CD4-positive, alpha-beta T cell (primary cell): ENCODE measurements around the gene KRTDAP. TPM values are rescaled to one million over a fixed set of nuclear protein-coding genes. Genes with fewer than 3 reads are reported as not detected.
A peak's percentile ranks its signal among the peaks of the same experiment; 100 is the strongest.

Experiments used
- ATAC-seq: fragments of 200-7000 bp; cut with Tn5 transposase; one replicate; pipeline ENCODE4 v1.10.0; 2022; ENCODE audit warnings: mild to moderate bottlenecking; ENCODE audit not compliant: poor library complexity
- CTCF ChIA-PET: fragments of 350-600 bp; sonication (Branson Sonifier 250); formaldehyde crosslinking; loops from one replicate; lab custom pipeline; 2021; ENCODE audit warnings: antibody characterized with exemption, inconsistent platforms; lab: Charles Lee
- POLR2A ChIA-PET: fragments of 350-600 bp; sonication (Branson Sonifier 250); formaldehyde crosslinking; loops from one replicate; lab custom pipeline; 2021; ENCODE audit warnings: antibody characterized with exemption, inconsistent platforms; lab: Charles Lee
- DNase-seq, 14 experiments: peaks; one replicate each; pipeline ENCODE4 v3.0.0-alpha.2; 2013 to 2020; ENCODE audit warnings: mixed read lengths in 2 of 14
- H3K27ac ChIP-seq, 2 donors: one replicate each; pipeline versions ENCODE4 v1.5.1 to v1.7.0; 2013; ENCODE audit warnings: low read length in 2 of 2, low read depth in 1 of 2, mild to moderate bottlenecking in 1 of 2
- H3K27me3 ChIP-seq, 2 experiments: 1 replicate in 1 of 2; 2 replicates in 1 of 2; pipeline versions ENCODE4 v1.6.1 to v1.7.0; 2013; ENCODE audit warnings: low read length in 2 of 2, control low read depth in 1 of 2, mild to moderate bottlenecking in 1 of 2, moderate library complexity in 1 of 2; ENCODE audit not compliant: insufficient read depth in 2 of 2, control insufficient read depth in 1 of 2
- H3K36me3 ChIP-seq: one replicate; pipeline ENCODE4 v1.6.1; 2013; ENCODE audit warnings: low read length, control low read depth; ENCODE audit not compliant: insufficient read depth
- H3K4me1 ChIP-seq: one replicate; pipeline ENCODE4 v1.6.1; 2013; ENCODE audit warnings: low read length, control low read depth; ENCODE audit not compliant: insufficient read depth
- H3K4me3 ChIP-seq: one replicate; pipeline ENCODE4 v1.5.1; 2013; ENCODE audit warnings: mild to moderate bottlenecking, low read length, moderate library complexity
- H3K9me3 ChIP-seq, 2 experiments: 1 replicate in 1 of 2; 2 replicates in 1 of 2; pipeline versions ENCODE4 v1.6.1 to v1.7.0; 2013; ENCODE audit warnings: low read length in 2 of 2, mild to moderate bottlenecking in 2 of 2, control low read depth in 1 of 2, moderate library complexity in 1 of 2; ENCODE audit not compliant: control insufficient read depth in 1 of 2, insufficient read depth in 1 of 2
- H3K27ac Mint-ChIP-seq: one replicate; pipeline ENCODE4 v1.8.0; 2020; ENCODE audit warnings: mixed read lengths
- H3K27me3 Mint-ChIP-seq: one replicate; pipeline ENCODE4 v1.8.0; 2021; ENCODE audit warnings: mixed read lengths
- H3K36me3 Mint-ChIP-seq: one replicate; pipeline ENCODE4 v1.8.0; 2021; ENCODE audit warnings: low read depth, mixed read lengths
- H3K4me1 Mint-ChIP-seq: one replicate; pipeline ENCODE4 v1.8.0; 2021; ENCODE audit warnings: low read depth, mixed read lengths
- H3K4me3 Mint-ChIP-seq: one replicate; pipeline ENCODE4 v1.8.0; 2020; ENCODE audit warnings: mild to moderate bottlenecking, mixed read lengths
- H3K9me3 Mint-ChIP-seq: one replicate; pipeline ENCODE4 v1.8.0; 2020; ENCODE audit warnings: mixed read lengths
- intact Hi-C, 2 experiments: fragments of 100-400 bp; cut with DNase I in 1 of 2; cut with micrococcal nuclease in 1 of 2; formaldehyde crosslinking; loops; one replicate each; pipeline versions ENCODE4 v1.15.1 to v1.9.0; 2023 to 2025; cut with DNase I, micrococcal nuclease
- total RNA-seq, 174 experiments: library from RNA in 2 of 174; stranded (reverse) in 2 of 174; gene quantifications; one replicate each; pipeline ENCODE4 v1.2.3 and lab custom pipeline; 2021 to 2026
- TF ChIP-seq, protein P1 (sequence below): fragments of 200-600 bp; IDR thresholded peaks from one replicate; pipeline ENCODE4 v1.8.0; 2022; ENCODE audit warnings: antibody characterized with exemption, mild to moderate bottlenecking

The KRTDAP gene
- total RNA-seq, 2 experiments from 2014 or later, result not detected

DNA sequence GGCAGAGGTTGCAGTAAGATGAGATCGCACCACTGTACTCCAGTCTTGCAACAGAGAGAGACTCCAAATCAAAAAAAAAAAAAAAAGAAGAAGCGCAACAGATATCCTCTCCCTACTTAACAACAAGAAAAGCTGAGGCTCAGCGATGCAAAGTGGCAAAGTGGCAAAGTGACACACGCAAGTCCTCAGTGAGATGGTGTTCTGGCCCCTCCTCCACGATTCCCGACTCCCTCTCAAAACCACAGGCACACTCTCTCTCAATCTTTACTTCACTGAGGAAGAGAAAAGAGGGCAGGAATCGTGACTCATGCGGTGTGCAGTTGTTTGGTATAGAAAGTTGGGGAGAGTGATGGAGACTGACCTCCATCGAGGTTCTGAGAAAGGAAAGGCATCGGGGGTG is 29.7 kb downstream of the KRTDAP start:
- Histone ChIP-seq H3K36me3 (no peaks in the 10 kb centered on the region), H3K27me3 (no peaks in the 10 kb centered on the region), H3K4me1 (peaks cover 57% of the 10 kb centered on the region), H3K9me3 (no peaks in the 10 kb centered on the region), H3K27ac (no peak overlapping the region), H3K4me3 (no peak overlapping the region)
- DNase-seq, result peak in 2 of 14 experiments; percentile 32 to 39
- ChIA-PET POLR2A (interaction anchor here (0.6 kb wide), 1 partner anchor 470 kb away, joined by 5 read pairs; no protein-coding TSS in a partner anchor), CTCF (interaction anchor here (3.0 kb wide), 1 partner anchor 108 kb away, joined by 12 read pairs; no protein-coding TSS in a partner anchor)
- intact Hi-C loops, result loop anchor here in 1 of 2 experiments (10.0 kb wide), 2 partner anchors 216 to 316 kb away; partner anchors contain the start of genes FXYD7 and LSR
- TF ChIP-seq, protein P1, sequence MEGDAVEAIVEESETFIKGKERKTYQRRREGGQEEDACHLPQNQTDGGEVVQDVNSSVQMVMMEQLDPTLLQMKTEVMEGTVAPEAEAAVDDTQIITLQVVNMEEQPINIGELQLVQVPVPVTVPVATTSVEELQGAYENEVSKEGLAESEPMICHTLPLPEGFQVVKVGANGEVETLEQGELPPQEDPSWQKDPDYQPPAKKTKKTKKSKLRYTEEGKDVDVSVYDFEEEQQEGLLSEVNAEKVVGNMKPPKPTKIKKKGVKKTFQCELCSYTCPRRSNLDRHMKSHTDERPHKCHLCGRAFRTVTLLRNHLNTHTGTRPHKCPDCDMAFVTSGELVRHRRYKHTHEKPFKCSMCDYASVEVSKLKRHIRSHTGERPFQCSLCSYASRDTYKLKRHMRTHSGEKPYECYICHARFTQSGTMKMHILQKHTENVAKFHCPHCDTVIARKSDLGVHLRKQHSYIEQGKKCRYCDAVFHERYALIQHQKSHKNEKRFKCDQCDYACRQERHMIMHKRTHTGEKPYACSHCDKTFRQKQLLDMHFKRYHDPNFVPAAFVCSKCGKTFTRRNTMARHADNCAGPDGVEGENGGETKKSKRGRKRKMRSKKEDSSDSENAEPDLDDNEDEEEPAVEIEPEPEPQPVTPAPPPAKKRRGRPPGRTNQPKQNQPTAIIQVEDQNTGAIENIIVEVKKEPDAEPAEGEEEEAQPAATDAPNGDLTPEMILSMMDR, result no peak
- H3K4me1 Mint-ChIP-seq, result peaks cover 46% of the 10 kb centered on the region
- H3K36me3 Mint-ChIP-seq, result no peaks in the 10 kb centered on the region
- no peaks in the 10 kb centered on the region for H3K27me3 Mint-ChIP-seq
- no peak for ATAC-seq
- H3K4me3 Mint-ChIP-seq, result no peak overlapping the region
- H3K9me3 Mint-ChIP-seq, result no peaks in the 10 kb centered on the region
- no peak overlapping the region for H3K27ac Mint-ChIP-seq

DNA sequence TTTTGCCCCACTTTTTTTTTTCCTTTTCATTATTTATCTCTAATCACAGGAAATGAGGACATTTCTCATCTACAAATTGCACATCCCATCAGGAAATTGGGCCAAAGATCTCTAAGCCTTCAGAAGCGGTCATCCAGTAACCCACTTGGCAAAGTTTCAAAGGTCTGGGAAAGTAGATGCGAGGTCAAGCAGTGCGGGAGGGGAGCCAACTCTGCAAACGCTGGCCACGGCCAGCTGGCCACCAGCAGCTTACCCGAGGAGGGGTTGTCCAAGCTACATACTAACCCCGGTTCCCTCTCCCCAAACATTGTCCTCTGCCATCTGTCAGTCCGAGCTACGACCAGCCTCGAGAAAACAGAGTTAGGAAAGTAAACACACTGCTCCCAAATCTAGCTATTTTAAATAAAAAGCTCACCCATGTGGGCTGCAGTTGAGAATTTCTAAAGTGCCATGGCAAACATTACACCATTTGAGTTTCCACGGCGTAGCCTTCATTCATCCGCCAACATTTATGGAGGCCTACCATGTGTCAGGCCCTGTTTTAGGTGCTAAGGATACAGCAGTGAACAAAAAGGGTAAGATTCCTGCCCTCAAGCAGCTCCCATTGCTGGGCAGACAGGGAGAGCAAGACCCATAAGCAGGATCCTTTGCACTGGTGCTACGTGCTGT is 30.7 kb downstream of the KRTDAP start:
- Histone ChIP-seq H3K4me3 (no peak overlapping the region), H3K36me3 (no peaks in the 10 kb centered on the region), H3K27ac (no peak overlapping the region), H3K4me1 (peaks cover 63% of the 10 kb centered on the region), H3K9me3 (no peaks in the 10 kb centered on the region), H3K27me3 (no peaks in the 10 kb centered on the region)
- H3K4me3 Mint-ChIP-seq, result no peak overlapping the region
- ATAC-seq (no peak), DNase-seq (no peak)
- no peak overlapping the region for H3K27ac Mint-ChIP-seq
- peaks cover 48% of the 10 kb centered on the region for H3K4me1 Mint-ChIP-seq
- CTCF ChIA-PET, result interaction anchor here (0.7 kb wide), 1 partner anchor 9 kb away, joined by 4 read pairs; no protein-coding TSS in a partner anchor
- TF ChIP-seq, protein P1, result no peak
- POLR2A ChIA-PET, result interaction anchor here (1.0 kb wide), 1 partner anchor 196 kb away, joined by 3 read pairs; no protein-coding TSS in a partner anchor
- intact Hi-C loops, result loop anchor here in 1 of 2 experiments (10.0 kb wide), 2 partner anchors 215 to 315 kb away; partner anchors contain the start of genes FXYD7 and LSR
- no peaks in the 10 kb centered on the region for H3K36me3 Mint-ChIP-seq
- H3K27me3 Mint-ChIP-seq, result no peaks in the 10 kb centered on the region
- no peaks in the 10 kb centered on the region for H3K9me3 Mint-ChIP-seq

DNA sequence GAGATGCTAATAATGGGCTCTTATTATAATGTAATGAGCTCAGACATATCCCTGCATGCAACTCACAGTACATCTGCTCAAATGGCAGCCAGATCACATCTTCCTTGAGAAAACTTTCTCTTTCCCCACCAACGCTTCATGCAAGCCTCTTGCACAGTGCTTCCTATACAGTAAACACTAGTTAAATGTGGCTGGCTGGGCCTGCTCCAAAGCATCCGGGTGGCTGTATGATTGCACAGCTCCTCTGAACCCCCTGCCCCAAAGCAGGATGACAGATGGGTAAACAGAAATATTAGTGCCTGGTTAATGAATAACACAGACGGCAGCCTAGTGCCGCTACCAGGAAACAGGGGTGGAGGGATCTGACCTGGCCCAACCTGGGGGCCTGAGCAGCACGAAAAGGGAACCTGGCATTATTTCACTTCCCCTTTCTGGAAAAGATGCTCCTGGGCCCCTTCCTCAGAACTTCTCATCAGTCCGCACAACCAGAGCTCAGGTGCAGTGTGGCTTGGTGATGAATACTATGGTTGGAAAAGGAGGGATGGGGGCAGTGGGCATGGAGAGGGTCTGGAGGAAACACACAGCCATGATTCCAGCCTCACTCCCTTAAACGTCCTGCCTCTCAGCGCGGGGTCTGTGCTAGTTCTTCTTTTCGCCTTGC is 31.4 kb downstream of the KRTDAP start:
- Mint-ChIP-seq H3K27me3 (no peaks in the 10 kb centered on the region), H3K9me3 (no peaks in the 10 kb centered on the region), H3K4me1 (peaks cover 48% of the 10 kb centered on the region), H3K36me3 (no peaks in the 10 kb centered on the region), H3K27ac (no peak overlapping the region), H3K4me3 (no peak overlapping the region)
- DNase-seq (peak in 2 of 14 experiments; percentile 38 to 41), ATAC-seq (no peak)
- CTCF ChIA-PET, result no interaction called here
- no peaks in the 10 kb centered on the region for H3K9me3 ChIP-seq
- H3K36me3 ChIP-seq, result no peaks in the 10 kb centered on the region
- TF ChIP-seq, protein P1, result no peak
- H3K4me3 ChIP-seq, result no peak overlapping the region
- intact Hi-C loops, result no loop called here
- no peak overlapping the region for H3K27ac ChIP-seq
- H3K4me1 ChIP-seq, result peaks cover 58% of the 10 kb centered on the region
- H3K27me3 ChIP-seq, result no peaks in the 10 kb centered on the region
- POLR2A ChIA-PET, result no interaction called here
